Measurements from ENCODE around the gene SP140. TPM values are rescaled to one million over a fixed set of nuclear protein-coding genes. Genes with fewer than 3 reads are reported as not detected.

The SP140 gene
- polyA plus RNA-seq, 1 experiment: 1.5 TPM

DNA sequence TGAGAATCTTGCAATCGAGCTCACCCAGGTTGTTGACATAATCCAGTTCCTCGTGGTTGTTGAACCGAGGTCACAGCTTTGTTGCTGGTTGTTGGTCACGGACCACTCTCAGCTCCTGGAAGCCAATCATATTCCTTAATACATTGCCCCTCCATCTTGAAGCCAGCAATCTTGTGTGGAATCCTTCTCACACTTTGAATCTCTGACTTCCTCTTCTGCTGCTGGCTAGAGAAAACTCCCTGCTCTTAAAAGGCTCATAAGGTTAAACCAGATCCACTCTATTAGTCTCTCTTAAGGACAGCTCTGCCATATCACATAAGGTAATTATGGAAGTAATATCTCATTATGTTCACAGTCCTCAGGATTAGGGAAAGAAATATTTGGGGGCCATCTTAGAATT is 41.1 kb downstream of the SP140 start:
- H3K27ac ChIP-seq (ENCODE audit: low read depth, low read length): no peak overlapping the region
- no peak for DNase-seq (ENCODE audit: low read depth, low spot score)
- H3K4me3 ChIP-seq (ENCODE audit: low read depth, low read length): no peak overlapping the region
- POLR2A ChIA-PET: no interaction called here
- H3K9me3 ChIP-seq (ENCODE audit: control insufficient read depth, insufficient read depth, low read length): no peaks in the 10 kb centered on the region
- TF ChIP-seq CTCF (IDR thresholded peaks at IDR 0.05; ENCODE audit: low read depth, low read length): no peak
- CTCF ChIA-PET: interaction anchor here (0.8 kb wide), 1 partner anchor 107 kb away, joined by 3 read pairs; no protein-coding TSS in a partner anchor
- no peaks in the 10 kb centered on the region for H3K27me3 ChIP-seq (ENCODE audit: control insufficient read depth, insufficient read depth, low read length)

DNA sequence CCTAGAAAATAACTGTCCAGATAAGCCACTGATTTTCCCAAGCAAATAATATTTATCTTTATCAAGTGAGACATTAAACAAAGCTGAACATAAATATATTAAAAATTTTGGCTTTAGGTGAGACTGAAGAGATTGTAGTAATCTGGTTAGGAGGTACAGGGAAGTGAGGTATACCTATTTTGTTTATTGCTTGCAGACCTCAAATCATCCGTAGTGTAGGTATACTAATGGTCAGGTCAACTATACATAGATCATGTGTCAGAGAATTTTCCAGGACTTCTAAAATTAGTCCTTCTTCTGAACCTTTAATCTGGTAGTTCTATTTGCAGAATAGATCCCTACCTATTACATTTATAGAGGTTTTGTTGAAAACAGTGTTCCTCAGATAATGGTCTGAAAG is 41.5 kb downstream of the SP140 start:
- DNase-seq (ENCODE audit: low read depth, low spot score): no peak
- H3K27ac ChIP-seq (ENCODE audit: low read depth, low read length): no peak overlapping the region
- no peak for TF ChIP-seq CTCF (IDR thresholded peaks at IDR 0.05; ENCODE audit: low read depth, low read length)
- no peak overlapping the region for H3K4me3 ChIP-seq (ENCODE audit: low read depth, low read length)
- no peaks in the 10 kb centered on the region for H3K27me3 ChIP-seq (ENCODE audit: control insufficient read depth, insufficient read depth, low read length)
- ChIA-PET POLR2A (no interaction called here), CTCF (interaction anchor here (0.8 kb wide), 1 partner anchor 107 kb away, joined by 3 read pairs; no protein-coding TSS in a partner anchor)
- no peaks in the 10 kb centered on the region for H3K9me3 ChIP-seq (ENCODE audit: control insufficient read depth, insufficient read depth, low read length)

DNA sequence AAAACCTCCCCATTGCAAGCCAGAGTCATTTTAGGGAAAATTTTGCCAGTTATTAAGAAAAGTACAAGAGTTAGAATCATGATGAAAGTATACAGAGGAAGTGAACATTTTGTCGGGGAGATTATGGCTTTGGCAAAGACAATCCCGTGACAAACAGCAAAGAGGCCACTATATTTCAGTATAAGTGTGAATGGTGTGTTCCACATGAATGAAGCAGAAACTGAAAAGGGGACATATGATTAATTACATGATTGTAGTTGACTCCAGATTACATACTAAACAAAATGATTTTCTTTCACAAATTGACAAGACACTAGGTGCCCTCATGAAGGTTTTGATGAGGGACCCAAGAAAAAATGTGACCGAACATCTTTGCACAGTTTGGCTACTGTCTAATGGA is 42.0 kb downstream of the SP140 start:
- ChIA-PET POLR2A (no interaction called here), CTCF (no interaction called here)
- no peaks in the 10 kb centered on the region for H3K27me3 ChIP-seq (ENCODE audit: control insufficient read depth, insufficient read depth, low read length)
- no peak overlapping the region for H3K4me3 ChIP-seq (ENCODE audit: low read depth, low read length)
- no peak for DNase-seq (ENCODE audit: low read depth, low spot score)
- TF ChIP-seq CTCF (IDR thresholded peaks at IDR 0.05; ENCODE audit: low read depth, low read length): no peak
- H3K27ac ChIP-seq (ENCODE audit: low read depth, low read length): no peak overlapping the region
- H3K9me3 ChIP-seq (ENCODE audit: control insufficient read depth, insufficient read depth, low read length): no peaks in the 10 kb centered on the region

GRCh38 chr2:230268606-230269243 is 43.2 kb downstream of the SP140 start:
- H3K27me3 ChIP-seq (ENCODE audit: control insufficient read depth, insufficient read depth, low read length): no peaks in the 10 kb centered on the region
- ChIA-PET POLR2A (no interaction called here), CTCF (interaction anchor here (1.1 kb wide), 1 partner anchor 109 kb away, joined by 3 read pairs; no protein-coding TSS in a partner anchor)
- no peak overlapping the region for H3K4me3 ChIP-seq (ENCODE audit: low read depth, low read length)
- no peaks in the 10 kb centered on the region for H3K9me3 ChIP-seq (ENCODE audit: control insufficient read depth, insufficient read depth, low read length)
- no peak for DNase-seq (ENCODE audit: low read depth, low spot score)
- TF ChIP-seq CTCF (IDR thresholded peaks at IDR 0.05; ENCODE audit: low read depth, low read length): no peak
- no peak overlapping the region for H3K27ac ChIP-seq (ENCODE audit: low read depth, low read length)

DNA sequence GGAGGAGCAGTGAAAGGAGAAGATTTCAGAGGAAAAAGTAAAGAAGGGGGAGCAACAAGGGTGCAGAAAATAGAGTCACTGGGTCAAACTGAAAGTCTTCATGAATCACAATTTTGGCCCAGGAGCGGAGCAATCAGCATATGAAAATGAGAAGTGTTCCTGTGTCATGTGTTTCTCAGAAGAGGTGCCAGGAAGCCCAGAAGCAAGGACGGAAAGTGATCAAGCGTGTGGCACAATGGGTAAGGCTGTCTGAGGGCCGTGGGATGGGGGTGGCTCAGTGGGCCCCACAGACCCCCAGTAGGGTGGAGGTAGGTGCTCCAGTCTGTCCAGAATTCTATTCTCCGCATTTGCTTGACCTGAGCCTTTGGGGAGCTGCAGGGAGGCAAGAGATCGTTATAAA is 44.2 kb downstream of the SP140 start:
- Histone ChIP-seq H3K4me3 (ENCODE audit: low read depth, low read length) (no peak overlapping the region), H3K27ac (ENCODE audit: low read depth, low read length) (no peak overlapping the region), H3K9me3 (ENCODE audit: control insufficient read depth, insufficient read depth, low read length) (no peaks in the 10 kb centered on the region), H3K27me3 (ENCODE audit: control insufficient read depth, insufficient read depth, low read length) (no peaks in the 10 kb centered on the region)
- ChIA-PET POLR2A (no interaction called here), CTCF (no interaction called here)
- no peak for DNase-seq (ENCODE audit: low read depth, low spot score)
- no peak for TF ChIP-seq CTCF (IDR thresholded peaks at IDR 0.05; ENCODE audit: low read depth, low read length)

Measured in AG04450 (cell line).